CD4-positive, alpha-beta T cell treated with Interleukin-4 for 4 hours (primary cell): ENCODE data around the gene SPAST.
"Not testable (repeated sequence)": the region's sequence is repeated elsewhere in the genome, so short reads cannot be mapped to it uniquely, and the experiment has no call there.

ENCODE experiments used
- DNase-seq: peaks from one replicate; pipeline ENCODE4 v3.0.0-alpha.2; 2020

The SPAST gene, protein sequence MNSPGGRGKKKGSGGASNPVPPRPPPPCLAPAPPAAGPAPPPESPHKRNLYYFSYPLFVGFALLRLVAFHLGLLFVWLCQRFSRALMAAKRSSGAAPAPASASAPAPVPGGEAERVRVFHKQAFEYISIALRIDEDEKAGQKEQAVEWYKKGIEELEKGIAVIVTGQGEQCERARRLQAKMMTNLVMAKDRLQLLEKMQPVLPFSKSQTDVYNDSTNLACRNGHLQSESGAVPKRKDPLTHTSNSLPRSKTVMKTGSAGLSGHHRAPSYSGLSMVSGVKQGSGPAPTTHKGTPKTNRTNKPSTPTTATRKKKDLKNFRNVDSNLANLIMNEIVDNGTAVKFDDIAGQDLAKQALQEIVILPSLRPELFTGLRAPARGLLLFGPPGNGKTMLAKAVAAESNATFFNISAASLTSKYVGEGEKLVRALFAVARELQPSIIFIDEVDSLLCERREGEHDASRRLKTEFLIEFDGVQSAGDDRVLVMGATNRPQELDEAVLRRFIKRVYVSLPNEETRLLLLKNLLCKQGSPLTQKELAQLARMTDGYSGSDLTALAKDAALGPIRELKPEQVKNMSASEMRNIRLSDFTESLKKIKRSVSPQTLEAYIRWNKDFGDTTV

DNA sequence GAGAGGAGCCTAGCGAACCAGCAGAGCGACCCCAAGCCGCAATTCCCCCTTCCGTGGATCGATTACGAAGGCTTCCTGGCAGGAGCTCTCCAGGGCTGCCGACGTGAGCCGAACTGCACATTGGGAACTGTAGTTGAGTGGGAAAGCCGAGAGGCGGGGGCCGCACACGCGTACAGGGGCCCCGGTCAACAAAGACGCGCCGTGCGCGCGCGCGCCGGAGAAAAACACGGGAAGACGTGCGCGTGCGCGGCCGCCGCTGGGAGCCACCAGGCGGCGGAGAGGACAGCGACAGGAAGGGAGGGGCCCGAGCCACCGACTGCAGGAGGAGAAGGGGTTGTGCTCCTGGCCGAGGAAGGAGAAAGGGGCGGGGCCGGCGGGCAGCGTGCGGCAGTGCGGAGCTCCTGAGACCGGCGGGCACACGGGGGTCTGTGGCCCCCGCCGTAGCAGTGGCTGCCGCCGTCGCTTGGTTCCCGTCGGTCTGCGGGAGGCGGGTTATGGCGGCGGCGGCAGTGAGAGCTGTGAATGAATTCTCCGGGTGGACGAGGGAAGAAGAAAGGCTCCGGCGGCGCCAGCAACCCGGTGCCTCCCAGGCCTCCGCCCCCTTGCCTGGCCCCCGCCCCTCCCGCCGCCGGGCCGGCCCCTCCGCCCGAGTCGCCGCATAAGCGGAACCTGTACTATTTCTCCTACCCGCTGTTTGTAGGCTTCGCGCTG, at the start of gene SPAST:
TSS of gene SPAST (plus strand) at position 247 of the 711 bp plus-strand sequence. CDS start at position 523, 276 bp downstream.
- peak; percentile 96 for DNase-seq

GRCh38 chr2:32018789-32019482, 44.4 kb upstream of the SPAST start:
- not testable (repeated sequence) for DNase-seq

DNA sequence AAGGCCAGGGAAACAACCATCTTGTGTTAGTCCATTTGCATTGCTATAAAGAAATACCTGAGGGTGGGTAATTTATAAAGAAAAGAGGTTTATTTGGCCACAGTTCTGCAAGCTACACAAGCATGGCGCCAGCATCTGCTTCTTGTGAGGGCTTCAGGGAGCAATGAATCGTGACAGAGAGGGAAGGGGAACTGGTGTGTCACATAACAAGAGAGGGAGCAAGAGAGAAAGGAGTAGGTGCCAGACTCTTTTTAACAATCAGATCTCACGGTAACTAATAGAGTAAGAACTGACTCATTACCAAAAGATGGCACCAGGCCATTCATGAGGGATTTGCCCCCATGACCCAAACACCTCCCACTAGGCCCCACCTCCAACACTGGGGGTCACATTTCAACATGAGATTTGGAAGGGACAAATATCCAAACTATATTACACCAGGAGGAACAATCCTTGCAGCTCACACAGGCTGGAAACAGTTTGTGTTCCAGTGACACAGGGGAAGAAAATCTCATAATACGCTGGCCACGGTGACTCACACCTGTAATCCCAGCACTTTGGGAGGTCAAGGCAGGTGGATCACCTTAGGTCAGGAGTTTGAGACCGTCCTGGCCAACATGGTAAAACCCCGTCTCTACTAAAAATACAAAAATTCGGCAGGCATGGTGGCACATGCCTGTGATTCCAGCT, 29.0 kb upstream of the SPAST start:
- not testable (repeated sequence) for DNase-seq

DNA sequence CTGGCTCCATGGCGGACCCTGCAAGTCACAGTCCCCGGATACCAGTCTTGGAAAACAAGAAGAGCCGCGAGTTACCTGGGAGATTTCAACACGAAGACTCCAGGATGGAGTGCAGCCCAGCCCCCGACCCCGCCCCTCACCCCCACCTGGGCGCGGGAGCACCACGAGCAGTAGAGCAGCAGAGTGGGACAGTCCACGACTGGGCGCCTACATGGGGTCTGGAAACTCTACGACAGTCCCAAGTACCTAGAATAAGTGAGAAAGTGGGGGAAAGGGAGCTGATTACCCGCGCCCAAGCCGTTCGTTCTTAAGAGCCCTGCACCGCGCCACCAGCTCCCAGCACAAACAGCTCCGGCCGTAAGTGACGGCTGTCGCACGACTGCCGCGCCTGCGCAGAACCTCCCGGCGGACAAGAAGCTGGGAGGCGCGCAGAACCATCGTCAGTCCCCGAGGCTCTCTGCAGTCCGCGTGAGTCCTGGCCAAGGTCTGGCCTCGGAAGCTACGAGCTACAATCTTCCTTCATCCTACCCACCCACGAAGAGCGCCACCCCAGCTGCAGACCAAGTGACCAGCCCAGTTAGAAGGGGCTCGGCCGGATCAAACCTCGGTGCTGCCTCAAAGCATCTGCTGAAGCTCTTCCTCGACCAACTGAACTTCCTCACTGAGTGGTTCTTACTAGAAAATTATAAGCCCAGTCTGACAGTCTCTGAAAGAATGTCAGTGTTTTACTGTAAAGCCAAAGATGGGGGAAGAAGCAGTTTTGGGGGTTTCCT, 23.7 kb upstream of the SPAST start, which contains the start of gene DPY30:
TSS of gene DPY30 (minus strand) at position 359 of the 773 bp plus-strand sequence. CDS start at position 10, 349 bp downstream.
- peak; percentile 91 for DNase-seq

DNA sequence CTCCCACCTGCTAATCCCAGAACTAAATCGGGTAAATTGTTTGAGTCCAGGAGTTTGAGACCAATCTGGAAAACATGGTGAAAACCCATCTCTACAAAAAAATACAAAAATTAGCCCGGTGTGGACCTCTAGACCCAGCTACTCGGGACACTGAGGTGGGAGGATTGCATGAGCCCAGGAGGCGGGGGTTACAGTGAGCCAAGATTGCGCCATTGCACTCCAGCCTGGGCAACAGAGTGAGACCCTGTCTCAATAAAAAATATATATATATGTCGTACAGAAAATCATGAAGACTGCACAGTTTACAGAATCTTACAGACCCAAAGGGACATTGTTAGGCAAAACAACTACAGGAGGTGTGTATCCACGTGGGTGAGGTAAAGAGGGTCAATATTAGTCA, 19.8 kb upstream of the SPAST start:
- DNase-seq, result no peak

- no peak for DNase-seq
Measured at GRCh38 chr2:32051836-32052439, 11.4 kb upstream of the SPAST start.

- DNase-seq, result not testable (repeated sequence)
Measured at GRCh38 chr2:32054583-32054982, 8.8 kb upstream of the SPAST start.

GRCh38 chr2:32058130-32058529, 5.2 kb upstream of the SPAST start:
- no peak for DNase-seq

- no peak for DNase-seq
Measured at GRCh38 chr2:32060266-32060665, 3.1 kb upstream of the SPAST start.

DNA sequence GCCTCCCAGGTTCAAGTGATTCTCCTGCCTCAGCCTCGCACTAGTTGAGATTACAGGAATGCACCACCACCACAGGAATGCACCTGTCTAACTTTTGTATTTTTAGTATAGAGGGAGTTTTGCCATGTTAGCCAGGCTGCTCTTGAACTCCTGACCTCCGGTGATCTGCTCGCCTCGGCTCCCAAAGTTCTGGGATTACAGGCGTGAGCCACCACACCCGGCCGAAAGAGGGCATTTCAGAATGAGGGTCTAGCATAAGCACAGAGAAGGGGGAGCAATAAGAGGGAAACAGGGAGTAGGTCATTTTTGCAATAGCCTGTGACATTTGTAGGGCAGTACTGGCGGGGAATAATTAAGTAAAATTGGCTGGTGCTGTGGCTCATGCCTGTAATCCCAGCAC, 1.9 kb upstream of the SPAST start:
- DNase-seq, result no peak

GRCh38 chr2:32061973-32062861, 1.1 kb upstream of the SPAST start:
- no peak for DNase-seq

GRCh38 chr2:32064021-32064601, 755 bp downstream of the SPAST start:
- DNase-seq, result peak; percentile 11

DNA sequence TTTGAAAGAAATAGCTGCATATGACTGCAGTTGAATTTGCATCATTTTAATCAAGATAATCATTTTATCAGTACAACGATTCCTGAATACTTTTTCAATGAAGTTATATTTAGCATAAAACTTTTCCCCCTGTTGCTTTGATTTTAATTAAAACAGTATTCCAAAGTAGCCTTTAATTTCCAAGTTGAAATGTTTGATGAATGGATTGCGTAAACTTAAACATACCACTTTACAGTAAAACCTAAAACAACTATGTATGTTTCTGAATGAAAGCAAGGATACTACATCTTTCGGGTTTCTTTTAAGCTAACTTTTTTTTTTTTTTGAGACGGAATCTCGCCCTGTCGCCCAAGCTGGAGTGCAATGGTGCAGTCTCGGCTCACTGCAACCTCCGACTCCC, 1.4 kb downstream of the SPAST start:
- no peak for DNase-seq

DNA sequence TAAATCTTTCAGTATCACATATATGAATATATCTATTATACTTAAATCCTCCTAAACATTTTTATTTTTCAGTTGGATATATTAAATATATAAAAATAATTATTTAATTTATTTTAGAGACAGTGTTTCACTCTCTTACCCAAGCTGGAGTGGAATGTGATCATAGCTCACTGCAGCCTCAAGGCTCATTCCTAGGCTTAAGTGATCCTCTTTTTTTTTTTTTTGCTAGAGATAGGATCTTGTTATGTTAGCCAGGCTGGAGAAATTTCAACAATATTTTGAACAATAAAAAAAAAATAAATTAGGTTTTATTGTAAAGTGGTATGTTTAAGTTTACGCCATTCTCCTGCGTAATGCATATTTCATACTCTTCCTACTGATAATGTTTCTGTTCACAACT, 4.2 kb downstream of the SPAST start:
- no peak for DNase-seq

DNA sequence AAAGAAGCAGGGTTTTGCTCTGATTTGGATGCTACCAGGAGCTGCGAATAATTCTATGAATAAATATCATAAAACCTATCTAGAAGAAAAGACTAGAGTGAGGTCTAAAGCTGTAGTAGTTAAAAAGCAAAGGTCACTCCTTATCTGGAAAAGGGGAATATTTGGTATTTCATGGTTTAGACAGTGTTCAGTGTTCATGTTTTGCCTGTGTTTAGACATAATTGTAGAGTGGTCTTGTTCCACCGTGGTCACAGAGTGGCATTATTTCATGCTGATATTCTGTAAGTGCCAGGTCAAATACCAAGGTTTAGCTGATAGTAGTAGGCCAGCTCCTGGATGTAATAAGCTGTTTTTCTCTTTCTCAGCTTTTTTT, 10.8 kb downstream of the SPAST start:
- DNase-seq, result no peak

GRCh38 chr2:32095671-32096070, 32.3 kb downstream of the SPAST start:
- no peak for DNase-seq

DNA sequence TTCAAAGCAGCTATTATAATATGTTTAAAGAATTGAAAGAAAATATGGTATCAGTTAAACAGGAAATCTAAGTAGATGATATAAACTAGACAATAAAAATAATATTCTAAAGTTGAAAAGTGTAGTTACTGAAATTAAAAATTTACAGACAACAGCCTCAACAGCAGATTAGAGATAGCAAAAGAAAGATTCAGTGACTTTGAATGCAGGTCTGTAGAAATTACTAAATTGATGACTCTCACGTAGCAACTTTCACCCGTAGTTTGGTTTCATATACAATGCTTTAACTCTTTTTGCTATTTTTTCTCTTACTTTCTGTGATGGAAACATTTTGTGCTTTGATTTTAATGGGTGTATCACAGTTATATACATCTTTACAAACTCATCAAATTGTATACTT, 44.8 kb downstream of the SPAST start:
- DNase-seq, result no peak

DNA sequence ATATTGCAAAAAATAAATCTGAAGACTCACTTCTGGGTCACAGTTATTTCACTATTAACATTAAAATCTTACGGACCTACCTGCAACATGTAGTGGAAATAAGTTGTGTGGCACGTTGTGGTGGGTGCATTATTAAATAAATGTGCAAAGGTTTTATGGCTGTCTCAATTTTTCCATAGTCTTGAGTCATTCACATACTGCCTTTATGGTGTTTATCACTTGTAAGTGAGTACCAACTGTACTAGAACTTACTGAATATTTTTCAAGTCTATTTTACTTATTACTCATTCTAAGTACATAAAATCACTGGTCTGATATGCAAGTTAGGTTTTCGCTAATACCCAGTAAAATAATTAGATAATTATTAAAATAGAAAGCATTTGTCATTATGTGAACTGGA, 54.7 kb downstream of the SPAST start:
- DNase-seq, result no peak

DNA sequence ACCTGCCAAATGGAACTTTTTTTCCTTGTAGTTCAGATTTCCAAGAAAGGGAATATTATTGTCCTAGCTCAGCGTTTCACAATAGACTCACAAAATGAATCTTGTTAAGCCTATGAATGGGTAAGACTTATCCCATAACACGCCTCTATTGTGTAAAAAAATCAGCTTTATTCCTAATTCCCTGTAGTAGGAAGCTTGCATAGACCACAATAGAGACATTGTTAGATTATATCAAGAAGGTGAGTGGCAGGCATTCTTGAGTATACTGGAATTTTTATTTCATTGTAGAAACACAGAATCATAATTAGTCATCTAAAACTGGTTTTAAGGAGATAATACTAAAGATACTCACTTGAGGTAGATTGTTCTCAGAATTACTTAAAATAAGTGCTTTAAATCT, 55.8 kb downstream of the SPAST start:
- no peak for DNase-seq

DNA sequence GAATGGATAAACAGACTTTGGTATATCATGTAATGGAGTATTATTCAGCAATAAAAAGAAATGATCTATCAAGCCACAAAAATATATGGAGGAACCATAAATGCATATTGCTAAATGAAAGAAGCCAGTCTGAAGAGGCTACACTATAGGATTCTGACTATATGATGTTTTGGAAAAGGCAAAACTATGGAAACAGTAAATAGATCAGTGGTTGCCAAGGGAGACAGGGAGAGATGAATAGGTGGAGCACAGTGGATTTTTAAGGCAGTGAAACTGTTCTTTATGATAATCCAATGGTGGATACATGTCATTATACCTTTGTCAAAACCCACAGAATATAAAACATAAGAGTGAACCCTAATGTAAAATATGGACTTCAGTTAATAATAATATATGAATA, 61.3 kb downstream of the SPAST start:
- no peak for DNase-seq
